Stimulated activated CD8-positive, alpha-beta memory T cell treated with anti-CD3 and anti-CD28 coated beads, Interleukin-7, amount 100 ng/mL, for 48 hours (primary cell): Measurements from ENCODE around the gene FNBP1.
"Not testable (repeated sequence)": the region's sequence is repeated elsewhere in the genome, so short reads cannot be mapped to it uniquely, and the experiment has no call there.

Experiments used
- DNase-seq, 2 donors: peaks; one replicate each; pipeline ENCODE4 v3.0.0-alpha.2; 2020; ENCODE audit warnings: low read depth in 1 of 2; ENCODE audit errors: extremely low read depth in 1 of 2

The FNBP1 gene

DNA sequence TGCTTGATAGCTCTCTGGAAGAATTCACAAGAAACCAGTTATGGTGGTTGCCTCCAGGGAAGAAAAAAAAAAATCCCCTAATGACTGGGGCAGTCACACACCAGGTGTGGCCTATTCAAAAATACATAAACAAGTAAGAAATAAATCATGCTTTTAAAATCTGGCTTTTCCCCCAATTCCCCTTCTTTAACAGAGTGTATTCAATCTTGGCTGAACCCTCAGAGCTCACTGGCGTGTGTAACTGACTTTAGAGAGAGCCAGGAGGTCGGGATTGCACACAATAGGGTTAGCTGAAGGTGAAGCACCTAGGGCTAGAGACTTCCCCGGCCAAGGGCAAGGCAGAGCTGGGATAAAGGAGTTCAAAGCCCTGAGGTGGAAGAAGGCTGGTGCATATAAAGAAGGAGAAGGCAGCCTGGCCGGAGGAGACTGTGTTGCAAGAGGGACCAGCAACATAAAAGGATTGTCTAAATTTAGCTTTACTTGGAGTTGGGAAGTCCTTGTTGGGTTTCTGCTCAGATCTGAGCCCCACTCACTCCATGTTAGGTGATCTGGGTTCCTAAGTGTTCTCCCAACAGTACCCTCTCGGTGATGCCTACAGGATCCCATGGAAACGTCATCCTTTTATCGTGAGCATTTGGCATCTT, 19.7 kb downstream of the FNBP1 start:
- DNase-seq: no peak

DNA sequence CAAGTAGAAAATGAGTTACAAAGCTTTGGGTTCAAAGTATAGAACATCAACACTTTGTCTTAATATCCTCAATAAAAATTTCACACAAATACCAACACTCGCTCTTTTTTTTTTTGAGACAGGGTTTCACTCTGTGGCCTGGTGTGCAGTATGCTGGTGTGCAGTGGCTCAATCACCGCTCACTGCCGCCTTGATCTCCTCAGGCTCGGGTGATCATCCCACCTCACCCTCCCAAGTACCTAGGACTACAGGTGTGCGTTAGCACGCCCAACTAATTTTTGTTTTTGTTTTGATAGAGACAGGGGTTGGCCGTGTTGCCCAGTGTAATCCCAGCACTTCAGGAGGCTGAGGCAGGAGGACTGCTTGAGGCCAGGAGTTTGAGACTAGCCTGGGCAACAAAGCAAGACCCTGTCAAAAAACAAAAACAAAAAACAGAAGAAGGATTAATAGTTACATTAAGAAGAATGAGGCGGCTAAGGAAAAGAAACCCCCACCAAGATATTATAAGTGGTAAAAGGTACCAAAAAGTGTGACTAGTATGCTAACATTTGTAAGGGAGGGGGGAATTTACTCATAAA, 20.3 kb downstream of the FNBP1 start:
- DNase-seq: no peak

DNA sequence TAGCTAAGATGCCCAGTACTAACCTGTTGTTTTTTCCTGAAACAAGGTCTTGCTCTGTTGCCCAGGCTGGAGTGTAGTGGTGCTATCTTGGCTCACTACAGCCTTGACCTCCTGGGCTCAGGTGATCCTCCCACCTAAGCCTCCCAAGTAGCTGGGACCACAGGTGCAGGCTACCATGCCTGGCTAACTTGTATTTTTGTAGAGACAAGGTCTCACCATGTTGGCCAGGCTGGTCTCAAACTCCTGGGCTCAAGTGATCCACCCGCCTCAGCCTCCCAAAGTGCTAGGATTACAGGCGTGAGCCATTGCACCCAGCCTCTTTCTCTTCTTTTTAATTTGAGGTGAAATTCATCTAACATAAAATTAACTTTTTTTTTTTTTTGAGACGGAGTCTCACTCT, 21.1 kb downstream of the FNBP1 start:
- DNase-seq: not testable (repeated sequence)

DNA sequence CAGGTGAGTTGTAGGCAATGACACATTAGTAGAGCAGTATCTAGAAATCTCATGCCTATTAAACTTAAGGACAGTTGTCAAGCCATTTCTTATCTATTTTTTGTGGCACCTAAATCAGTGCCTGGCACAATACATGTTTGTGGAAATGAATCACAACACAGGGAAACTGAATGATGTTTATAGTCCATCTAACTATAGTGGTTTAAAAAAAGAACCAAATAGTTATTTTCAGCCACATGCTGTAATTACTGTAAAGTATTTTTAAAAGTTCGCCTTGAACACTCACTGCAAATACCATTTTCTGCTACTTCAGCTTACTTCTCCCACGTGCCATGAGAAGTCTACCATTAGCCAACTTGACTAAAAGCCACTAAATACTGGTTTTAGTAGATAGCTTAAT, 21.9 kb downstream of the FNBP1 start:
- no peak for DNase-seq

DNA sequence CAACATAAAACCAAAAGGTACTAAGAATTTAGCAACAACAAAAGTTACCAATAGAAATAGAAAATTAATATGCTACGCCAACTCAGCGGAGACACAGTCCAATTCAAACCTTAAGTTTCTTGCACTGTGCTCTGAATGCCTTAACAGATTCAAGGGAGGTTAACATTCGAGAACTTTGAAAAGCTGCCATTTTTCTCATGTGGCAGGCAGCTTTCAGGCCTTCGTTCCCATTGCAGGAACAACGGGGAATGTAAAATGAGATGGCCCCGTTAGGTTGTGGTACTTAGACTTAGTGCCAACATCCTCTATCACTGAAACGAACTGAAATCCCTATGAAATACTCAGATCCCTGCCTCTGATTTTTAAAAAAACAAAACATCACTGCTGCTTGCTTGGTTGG, 22.4 kb downstream of the FNBP1 start:
- no peak for DNase-seq

DNA sequence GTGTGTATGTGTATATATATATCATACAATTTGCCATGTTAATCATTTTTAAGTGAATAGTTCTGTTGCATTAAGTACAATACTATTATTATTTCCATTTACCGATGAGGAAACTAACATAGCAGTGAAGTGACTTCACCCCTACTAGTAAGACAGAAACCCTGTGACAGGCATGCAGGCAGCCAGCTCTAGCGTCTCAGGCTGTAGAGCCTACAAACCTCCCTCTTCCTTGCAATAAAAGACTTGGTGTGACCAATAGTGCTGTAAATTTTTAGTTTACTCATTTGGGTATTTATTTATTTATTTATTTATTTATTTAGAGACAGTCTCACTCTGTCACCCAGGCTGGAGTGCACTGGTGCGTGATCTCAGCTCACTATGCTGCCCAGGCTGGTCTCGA, 24.7 kb downstream of the FNBP1 start:
- no peak for DNase-seq

DNA sequence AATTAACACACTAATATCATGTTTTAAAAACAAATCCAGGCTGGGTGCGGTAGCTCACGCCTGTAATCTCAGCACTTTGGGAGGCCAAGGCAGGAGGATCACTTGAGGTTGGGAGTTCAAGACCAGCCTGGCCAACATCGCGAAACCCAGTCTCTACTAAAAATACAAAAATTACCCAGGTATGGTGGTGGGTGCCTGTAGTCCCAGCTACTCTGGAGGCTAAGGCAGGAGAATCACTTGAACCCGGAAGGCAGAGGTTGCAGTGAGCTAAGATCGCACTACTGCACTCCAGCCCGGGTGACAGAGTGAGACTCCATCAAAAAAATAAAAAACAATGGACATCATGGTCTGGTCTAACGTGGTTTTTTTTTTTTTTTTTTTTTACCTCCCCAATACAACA, 25.5 kb downstream of the FNBP1 start:
- DNase-seq: not testable (repeated sequence)

DNA sequence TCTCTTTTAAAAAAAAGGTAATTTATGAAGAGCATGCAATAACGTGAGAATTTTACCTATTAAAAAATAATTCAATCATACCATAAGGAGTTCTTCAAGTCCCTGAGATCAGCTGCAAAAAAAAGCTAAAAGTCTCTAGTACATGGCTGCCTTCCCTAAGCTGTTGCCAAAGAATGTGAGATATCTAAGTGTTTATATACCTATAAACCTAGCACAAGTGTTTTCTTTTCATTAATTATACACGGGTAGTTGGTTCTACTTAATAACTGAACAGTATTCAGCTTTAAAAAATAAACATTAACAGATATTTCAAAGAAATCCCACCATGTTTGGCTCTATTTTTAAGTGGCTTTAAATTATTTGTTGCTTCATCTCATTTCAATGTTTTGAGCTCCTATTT, 25.9 kb downstream of the FNBP1 start:
- no peak for DNase-seq

DNA sequence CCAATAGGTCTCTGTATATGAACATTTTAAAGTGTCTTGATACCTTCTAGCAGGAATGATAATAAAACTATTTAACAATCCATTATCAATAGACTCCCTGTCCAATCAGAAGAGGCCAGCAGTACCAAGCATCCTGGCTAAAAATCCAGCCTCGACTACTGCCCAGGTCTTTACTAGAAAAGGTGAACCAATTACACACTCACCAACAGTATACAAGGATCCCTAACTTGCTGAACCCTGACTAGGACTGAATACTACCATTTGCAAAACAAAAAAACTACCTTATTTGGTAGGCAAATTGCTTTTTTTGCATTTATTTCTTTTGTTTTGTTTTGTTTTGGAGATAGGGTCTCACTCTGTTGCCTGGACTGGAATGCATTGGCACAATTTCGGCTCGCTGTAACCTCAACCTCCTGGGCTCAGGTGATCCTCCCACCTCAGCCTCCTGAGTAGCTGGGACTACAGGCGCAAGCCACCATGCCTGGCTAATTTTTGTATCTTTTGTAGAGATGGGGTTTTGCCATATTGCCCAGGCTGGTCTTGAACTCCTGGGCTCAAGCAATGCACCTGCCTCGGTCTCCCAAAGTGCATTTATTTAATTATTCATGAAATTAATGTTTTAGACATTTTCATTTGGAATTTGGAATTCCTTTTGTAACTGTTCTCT, 27.5 kb downstream of the FNBP1 start:
- no peak for DNase-seq

DNA sequence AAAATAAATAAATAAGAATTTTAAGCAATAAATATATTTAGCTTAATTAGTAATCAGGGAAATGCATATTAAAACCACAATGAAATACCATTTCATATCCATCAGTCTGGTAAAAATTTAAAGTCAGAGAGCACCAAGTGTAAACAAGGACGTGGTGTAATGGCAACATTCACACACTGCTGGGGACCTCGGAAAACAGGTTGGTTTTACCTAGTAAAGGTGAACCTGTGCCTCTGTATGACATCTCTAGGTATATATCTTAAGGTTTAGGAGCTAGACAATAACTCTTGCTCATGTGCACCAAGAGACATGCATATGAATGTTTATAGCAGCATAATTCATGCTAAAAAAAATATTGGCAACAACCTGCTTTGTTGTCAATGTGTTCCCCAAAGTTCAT, 29.7 kb downstream of the FNBP1 start:
- no peak for DNase-seq

DNA sequence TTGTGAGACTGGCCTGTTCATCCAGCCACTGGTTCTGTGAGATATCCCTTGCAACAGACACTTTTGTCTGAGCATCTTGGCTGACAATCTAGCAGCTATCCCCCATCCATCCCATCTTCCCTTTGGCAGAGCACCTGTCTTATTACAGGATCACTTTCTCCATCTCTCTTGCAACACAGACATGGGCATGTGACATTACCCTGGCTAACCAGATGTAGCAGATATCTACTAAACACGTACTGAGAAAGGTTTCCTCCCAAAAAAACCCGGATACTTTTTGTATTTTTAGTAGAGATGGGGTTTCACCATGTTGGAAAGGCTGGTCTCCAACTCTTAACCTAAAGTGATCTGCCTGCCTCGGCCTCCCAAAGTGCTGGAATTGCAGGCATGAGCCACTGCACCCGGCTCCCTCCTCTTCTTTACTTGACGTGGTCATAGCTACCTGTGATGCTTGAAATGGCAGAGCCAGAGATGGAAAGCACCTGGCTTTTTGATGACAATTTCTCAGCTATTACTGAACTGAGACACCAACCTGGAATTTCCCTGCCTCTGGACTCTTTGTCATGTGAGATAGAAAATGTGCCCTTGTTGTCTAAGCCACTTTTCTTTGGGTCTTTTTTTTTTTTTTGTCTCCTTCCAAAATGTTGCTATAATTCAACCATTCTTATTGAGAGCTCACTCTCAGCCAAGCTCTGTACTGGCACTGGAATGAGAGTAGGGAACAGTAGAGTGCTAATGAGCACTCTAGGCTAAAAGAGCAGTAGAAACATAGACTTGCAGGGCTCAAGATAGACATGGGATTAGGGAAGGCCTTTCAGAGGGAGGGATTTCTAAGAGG, 32.6 kb downstream of the FNBP1 start:
- no peak for DNase-seq

DNA sequence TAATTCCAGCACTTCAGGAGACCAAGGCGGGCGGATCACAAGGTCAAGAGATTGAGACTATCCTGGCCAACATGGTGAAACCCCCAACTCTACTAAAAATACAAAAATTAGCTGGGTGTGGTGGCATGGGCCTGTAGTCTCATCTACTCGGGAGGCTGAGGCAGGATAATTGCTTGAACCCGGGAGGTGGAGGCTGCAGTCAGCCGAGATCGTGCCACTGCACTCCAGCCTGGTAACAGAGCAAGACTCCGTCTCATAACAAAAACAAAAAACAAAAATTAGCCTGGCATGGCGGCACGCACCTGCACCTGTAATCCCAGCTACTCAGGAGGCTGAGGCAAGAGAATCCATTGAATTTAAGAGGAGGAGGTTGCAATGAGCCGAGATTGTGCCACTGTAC, 33.4 kb downstream of the FNBP1 start:
- DNase-seq: not testable (repeated sequence)

DNA sequence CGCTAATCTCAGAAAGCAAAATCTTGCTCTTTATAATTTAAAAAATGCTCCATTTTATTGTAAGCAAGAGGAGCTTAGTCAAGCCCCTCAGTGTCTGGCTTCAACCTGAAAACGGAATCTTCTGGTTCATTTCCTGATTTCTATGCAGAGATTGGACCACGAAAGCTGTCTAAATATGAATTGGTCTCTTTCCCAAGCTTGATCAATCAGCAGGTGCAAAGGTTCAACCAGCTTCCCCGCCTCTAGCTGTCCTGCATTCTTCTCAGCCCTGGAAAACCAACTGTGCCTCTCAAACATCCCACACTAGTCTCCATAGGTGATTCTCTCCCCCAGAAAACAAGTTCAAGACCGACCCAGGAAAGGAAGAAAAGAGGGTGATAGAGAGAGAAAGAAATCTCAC, 34.5 kb downstream of the FNBP1 start:
- DNase-seq: no peak

DNA sequence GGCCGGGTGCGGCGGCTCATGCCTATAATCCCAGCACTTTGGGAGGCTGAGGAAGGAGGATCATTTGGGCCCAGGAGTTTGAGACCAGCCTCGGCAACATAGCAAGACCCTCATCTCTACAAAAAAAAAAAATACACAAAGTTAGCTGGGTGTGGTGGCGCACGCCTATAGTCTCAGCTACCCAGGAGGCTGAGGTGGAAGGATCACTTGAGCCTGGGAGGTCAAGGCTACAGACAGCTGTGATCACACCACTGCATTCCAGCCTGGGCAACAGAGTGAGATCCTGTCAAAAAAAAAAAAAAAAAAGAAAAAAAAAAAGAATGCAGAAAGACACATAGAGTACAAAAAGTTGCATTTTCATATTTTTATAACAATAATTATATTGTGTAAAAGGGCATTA, 36.0 kb downstream of the FNBP1 start:
- not testable (repeated sequence) for DNase-seq

DNA sequence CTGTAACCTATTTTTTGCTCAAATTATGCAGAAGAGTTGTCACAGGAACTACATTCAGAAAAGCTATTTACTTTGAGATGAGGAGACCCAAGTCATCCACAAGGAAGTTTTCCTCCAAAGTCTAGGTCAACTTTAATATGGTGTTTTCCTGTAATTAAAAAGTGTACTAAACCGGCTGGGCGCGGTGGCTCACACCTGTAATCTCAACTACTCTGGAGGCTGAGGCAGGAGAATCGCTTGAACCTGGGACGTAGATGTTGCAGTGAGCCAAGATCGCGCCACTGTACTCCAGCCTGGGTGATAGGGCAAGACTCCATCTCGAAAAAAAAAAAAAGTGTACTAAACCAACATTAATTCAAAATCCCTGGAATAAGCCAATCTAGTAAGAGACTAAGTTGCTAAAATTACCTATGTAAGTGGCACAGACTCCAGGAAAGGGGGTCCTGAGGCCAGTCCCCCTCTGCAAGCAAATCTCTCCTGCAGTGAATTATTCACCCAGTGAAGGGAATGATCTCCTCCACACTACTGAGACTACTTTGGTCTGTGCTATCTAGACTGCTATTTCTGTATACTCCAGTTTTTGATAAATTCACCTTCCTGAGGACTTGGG, 38.9 kb downstream of the FNBP1 start:
- DNase-seq: no peak

DNA sequence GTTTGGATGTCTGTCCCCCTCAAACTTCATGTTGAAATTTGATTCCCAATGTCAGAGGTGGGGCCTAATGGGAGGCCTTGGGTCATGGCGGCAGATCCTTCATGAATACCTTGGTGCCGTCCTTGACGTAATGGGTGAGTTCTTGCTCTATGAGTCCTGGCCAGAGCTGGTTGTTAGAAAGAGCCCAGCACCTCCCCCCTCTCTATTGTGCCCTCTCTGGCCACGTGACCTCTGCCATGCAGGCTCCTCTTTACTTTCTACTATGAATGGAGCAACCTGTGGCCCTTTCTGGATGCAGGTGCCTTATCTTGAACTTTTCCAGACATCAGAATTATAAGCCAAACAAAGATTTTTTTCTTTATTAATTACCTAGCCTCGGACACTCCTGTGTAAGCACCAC, 40.7 kb downstream of the FNBP1 start:
- DNase-seq: no peak

DNA sequence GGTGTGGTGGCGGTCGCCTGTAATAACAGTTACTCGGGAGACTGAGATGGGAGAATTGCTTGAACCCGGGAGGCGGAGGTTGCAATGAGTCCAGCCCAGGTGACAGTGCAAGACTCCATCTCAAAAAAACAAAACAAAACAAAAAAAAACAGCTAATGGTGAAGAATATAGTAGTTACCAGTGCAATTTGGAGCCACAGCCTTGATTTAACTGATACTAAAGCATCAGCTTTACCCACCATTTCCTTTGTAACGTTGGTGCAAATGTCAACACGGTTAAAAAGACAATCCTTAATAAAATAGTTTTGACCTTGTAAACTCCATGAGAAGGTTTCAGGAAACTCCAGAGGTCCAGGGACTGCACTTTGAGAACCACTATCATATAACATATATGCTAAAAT, 41.8 kb downstream of the FNBP1 start:
- DNase-seq: no peak

DNA sequence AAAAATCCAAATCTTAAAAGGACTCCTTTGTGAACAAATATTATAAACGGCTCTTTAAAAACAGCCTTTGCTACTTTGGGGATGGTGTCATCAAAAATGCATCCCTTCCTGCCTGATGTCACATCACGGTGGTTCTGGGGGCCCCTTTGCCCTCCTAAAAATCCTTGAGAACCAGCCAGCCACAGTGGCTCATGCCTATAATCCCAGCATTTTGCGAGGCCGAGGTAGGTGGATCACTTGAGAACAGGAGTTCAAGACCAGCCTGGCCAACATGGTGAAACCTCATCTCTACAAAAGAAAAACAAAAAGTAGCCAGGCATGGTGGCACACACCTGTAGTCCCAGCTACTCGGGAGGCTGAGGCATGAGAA, 43.9 kb downstream of the FNBP1 start:
- no peak for DNase-seq

DNA sequence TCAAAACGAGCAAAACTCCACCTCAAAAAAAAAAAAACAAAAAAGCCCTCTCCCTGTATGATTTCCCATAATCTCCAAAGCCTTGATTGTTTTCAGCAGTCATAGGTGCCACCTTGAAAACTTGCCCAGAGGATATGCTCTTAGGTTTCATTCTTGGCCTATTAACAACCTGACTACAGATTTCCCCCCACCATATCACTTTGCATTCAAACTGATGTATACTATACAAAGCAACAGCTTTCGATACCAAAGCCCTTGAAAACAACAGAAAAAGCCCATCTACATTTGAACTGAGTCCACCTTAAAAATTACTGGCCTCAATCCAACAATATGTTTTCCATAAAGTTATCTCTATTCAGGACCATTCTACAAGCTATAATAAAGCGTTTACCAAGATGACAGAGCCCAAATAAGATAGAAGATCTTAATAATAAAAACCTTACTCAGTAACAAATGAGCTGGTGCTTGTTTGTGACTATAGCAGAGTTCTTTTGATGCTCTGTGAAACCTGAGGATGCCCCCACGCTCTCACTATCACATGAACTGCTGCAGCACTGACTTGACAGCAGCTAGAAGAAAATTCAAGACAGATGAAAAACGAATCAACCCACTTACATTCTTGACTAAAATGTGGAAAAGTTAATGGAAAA, 44.4 kb downstream of the FNBP1 start:
- no peak for DNase-seq

DNA sequence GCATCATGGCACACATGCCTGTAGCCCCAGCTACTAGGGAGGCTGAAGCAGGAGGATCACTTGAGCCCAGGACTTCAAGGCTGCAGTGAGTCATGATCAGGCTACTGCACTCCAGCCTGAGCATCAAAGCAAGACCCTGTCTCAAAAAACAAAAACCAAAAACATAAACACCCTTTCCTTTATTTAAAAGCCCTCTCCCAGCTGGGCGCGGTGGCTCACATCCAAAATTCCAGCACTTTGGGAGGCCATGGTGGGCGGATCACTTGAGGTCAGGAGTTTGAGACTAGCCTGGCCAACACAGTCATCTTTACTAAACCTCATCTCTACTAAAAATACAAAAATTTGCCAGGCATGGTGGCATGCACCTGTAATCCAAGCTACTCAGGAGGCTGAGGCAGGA, 45.3 kb downstream of the FNBP1 start:
- DNase-seq: not testable (repeated sequence)
